GM08714 (cell line): ENCODE results near the gene VDR.

Experiments used
- H3K4me3 ChIP-seq: fragments of 200-500 bp; sonication (Bioruptor generic); 2 replicates; pipeline ENCODE4 v1.5.1; 2014; ENCODE audit warnings: mild to moderate bottlenecking, low read length, inconsistent platforms
- ZNF274 ChIP-seq: IDR thresholded peaks from 2 replicates; pipeline ENCODE4 v1.6.1; 2012; ENCODE audit warnings: mild to moderate bottlenecking, low read depth, low read length

Gene VDR

DNA sequence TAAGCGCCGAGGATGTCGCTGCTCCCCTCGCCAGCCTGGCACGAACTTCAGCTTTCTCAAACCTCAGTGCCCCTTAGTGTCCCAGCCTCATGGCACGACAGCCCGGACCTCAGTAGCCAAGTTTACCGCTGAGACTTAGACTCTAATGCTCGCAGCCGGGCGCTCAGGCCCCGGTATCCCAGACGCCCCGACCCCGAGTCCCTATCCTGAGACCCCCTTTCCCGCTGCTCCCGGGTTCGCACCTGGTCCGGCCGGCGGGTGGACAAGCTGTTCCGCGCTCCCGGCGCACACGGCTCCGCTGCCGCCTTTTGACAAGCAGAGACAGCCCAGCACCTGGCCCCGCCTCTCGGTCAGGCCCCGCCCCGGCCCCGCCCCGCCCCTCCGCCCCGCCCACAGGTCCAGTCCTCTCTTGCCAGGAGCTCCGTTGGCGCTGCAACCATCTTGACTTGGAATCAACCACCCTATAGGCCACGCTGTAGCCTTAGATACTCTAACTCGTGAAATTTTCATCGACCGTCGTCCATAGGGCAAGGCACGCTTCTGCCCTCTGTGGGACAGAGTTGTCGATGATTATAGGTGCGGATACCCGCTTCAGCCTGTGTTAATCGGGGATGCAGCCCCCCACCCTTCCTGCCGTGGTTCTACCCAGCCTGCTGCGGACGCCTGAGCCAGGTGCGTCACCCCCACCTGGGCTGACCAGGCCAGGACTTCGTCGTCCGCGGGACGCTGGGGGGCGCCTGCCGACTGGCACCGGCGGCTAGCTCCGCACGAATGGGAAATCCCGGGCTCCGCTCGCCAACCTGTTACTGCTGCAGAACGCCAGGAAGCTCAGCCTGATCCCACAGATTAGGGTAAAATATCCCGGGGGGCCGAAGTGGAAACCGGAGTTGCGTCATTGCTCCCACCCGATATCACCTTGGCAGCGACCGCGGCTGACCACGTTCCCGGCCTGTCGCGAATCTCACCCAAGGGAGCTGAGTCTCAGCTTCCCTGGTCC, at the start of gene VDR:
Gene VDR (minus strand): TSS at position 282 of the 997 bp plus-strand sequence. CDS start 25,881 bp downstream, outside the sequence.
- TF ChIP-seq ZNF274 = no peak
- H3K4me3 ChIP-seq = peak within 1 kb of the TSS; percentile 66; the same call in 1 of the 2 replicates

DNA sequence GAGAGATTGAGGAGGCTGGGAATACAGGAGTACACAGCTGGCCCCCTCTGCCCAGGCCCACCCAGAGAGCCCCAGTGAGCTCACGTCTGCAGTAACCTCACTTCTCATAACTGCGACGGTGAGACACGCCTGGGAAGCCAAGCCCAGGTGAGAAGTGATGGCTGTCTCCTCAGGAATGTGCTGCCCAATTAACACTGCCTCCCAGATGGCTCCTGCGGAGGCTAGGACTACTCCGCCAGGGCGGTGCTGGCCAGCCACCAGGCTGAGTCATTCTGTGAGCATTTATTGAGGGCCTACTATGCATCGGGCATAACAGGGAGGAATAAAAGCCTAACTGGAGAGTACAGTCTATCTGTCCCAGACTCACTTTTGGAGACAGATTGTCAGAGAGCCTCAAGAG, 49.3 kb upstream of the VDR start:
- TF ChIP-seq ZNF274 = no peak
- no peak overlapping the region for H3K4me3 ChIP-seq

DNA sequence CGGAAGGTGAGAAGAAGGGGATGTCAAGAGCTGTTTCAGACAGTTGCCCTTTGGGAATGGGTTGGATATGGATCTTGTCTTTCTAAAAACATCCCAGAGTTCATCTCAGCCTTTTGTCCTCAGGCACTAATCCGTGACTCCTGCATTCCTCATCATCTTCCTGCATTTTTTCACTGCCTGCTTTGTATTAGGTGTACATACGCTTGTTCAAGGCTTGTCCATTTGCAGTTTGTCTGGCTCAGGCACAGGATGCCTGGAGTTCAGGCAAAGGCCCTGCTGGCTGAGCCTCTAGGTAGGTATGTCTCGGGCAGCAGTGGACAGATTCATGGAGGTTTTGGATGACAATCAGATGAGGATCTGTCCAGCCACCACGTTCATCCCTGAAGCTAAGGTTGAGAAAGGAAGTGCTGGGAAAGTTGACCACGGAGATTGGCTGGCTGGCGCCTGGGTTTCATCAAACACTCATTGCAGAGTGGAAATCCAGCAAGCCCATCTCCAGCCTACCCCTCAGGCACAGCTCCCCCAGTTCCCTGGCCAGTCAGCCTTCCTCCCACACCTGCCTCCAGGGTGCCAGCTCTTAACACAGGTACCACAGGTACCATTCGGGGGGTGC, 46.2 kb upstream of the VDR start:
- no peak overlapping the region for H3K4me3 ChIP-seq
- TF ChIP-seq ZNF274 = no peak

DNA sequence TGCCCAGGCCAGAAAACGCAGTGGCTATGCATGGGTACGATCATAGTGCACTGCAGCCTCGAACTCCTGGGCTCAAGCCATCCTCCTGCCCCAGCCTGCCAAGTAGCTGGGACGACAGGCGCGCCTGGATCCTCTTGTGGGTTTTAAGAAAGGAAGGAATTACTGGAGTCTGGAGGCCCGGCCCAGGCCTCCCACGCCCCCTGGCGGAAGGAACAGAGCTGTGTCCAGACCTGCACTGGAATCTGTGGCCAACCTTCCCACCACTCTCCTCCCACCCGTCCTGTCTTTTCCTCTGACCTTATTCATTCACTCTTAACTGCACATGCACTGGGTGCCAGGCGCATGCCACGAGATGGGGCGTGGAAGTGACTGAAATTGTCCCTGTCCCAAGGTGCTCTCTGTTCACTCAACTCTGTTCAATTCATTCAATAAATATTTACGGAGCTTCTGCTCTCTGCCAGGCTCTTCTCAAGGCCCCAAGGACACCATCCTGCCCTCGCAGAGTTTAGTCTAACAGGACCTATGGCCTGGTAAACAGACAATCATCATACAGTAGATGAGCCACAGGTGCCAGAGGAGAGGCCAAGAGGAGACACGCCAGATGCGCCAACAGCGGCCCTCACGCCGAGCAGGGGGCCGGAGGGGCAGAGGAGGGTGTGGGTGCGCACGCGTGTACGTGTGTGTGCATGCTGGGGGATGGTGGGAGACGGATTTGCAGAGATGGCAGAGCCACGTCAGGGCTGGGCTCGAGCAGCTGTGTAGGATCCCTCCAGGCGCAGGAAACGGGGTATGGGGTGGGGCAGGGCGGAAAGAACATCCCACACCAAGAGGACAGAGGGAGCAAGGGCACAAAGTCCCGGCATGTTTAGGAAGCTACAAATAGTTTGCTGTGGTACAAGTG, 44.9 kb upstream of the VDR start:
- no peak overlapping the region for H3K4me3 ChIP-seq
- TF ChIP-seq ZNF274 = no peak

DNA sequence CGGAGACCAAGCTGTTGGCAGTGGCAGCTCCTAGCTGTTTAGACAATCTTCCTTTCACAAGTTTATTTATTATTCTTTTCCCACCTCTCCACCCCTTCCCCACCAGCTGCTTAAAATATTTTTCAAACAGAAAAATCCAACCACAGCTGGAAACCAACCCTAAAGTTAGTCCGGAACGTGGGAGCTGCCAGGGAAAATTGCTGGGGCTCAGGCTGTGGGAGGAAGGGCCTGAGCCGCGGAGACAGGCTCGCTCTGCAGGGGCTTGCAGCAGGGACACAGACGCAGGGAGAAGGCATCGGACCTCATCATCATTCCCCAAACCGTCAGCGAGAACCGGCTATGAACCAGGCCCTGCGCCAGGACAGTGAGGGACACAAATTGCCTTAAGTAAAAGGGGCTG, 42.5 kb upstream of the VDR start:
- no peak overlapping the region for H3K4me3 ChIP-seq
- no peak for TF ChIP-seq ZNF274

DNA sequence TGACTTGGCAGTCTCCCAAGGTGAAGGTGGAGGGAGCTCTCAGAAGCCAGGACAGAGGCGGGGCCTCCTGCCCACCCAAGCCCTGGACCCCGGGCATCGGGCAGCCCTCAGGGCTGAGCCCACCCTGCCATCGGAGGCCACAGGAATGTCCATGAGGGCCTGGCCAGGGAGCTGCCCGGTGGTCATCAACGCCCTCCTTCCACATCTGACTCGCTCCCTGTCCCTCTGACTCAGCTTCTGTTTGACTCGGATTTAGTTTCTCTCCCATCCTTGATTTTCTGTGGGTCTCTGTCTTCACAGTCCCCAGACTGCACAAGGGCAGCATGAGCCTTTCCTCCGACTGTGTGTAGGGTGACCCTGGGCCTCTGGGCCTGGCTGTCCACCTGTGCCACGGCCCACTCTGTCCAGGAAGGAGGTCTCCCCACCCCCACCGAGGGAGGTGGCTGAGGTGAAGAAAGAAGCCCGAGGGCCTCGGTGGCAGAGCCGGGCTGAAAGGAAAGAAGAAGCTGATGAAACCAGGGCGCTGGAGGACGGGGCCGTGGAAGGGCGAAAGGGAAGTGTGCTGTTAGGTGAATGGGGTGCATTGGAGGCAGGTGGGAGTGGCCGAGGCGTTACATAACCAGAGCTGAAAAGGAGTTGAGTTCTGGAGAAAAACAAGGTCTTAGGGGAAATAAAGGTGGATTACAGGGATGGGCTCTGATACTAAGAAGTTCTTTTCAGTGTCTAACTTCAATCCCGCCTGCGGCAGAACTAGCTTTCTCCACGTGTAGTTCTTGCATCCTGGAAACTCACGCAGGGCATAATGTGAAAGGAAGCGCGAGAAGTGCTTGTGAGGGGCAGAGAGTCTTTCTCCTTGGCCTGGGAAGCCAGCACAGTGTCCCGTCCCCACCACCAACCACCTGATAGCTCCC, 41.9 kb upstream of the VDR start:
- TF ChIP-seq ZNF274 = no peak
- H3K4me3 ChIP-seq = no peak overlapping the region

DNA sequence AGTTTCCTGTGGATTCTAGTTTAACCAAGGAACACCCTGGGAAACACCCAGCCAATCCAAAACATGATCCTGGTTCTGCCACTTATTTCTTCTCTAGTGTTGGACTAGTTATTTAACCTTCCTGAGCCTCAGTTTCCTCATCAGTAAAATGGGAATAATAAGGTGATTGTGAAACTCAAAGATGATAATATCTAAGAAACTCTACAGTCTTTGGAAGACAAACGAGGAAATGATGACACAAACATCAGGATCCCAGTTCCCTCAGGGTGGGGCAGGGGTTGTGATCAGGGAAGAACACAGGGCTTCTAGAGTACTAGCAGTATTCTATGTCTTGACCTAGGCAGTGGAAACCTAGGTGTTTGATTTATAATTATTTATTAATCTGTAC, 40.5 kb upstream of the VDR start:
- TF ChIP-seq ZNF274 = no peak
- no peak overlapping the region for H3K4me3 ChIP-seq

DNA sequence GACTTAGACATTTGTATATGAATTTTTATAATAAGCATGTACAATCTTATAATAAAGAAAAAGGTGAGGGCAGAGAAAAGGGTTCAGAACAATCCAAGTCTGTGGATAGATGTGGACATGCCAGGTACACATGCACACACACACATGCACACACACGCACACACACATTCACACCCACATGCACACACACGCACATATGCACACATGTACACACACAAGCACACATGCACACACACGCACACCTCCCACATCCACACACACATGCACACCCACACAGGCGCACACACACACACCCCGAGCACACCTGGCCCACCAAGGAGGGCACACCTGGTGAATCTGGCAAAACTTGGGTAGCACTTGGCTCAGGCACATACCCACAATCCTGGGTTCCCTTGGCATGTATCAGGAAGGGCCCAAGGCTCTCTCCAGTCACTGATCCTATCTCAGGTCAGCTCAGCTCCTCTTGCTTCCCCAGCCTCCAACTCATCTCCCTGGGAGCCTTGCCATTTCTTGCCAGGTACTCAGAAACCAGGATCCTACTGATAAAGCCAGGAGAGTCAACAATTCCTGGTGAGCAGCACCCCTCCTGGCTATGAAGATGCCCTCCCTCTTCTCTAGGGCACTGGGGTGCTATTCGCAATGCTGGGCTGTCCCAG, 40.0 kb upstream of the VDR start:
- TF ChIP-seq ZNF274 = no peak
- no peak overlapping the region for H3K4me3 ChIP-seq

DNA sequence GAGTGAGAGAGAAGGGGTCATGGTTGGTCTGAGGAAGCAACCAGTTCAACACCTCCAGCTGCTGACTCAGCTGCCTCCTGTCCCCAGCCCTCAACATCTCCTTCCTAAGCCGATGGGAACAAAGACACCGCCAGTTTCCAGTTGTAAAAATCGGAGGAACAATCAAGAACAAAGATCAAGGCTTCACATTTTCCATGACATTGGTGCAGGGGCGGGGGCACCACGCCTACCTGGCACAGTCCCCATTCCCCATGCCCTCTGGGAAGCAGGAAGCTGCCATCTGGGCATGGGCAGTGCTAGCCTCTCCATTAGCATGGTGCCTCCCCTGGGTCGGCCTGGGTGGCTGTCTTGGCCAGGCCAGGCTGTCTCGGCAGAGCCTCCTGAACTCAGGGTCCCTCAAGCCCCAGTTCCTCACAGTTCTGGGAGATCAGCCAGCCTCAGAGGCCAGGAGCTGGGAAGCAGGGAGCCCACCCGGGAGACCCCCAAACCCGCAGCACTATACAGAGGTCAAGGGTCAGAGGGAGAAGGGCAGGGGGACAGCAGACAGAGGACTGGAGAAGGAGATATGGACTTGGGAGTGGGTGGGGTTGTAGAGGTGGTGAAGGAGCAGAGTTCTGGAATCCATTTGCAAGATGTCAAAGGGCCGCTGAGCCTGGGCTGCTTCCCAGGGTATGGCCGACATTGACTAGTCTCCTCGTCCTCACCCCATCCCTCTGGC, 39.0 kb upstream of the VDR start:
- no peak for TF ChIP-seq ZNF274
- no peak overlapping the region for H3K4me3 ChIP-seq

DNA sequence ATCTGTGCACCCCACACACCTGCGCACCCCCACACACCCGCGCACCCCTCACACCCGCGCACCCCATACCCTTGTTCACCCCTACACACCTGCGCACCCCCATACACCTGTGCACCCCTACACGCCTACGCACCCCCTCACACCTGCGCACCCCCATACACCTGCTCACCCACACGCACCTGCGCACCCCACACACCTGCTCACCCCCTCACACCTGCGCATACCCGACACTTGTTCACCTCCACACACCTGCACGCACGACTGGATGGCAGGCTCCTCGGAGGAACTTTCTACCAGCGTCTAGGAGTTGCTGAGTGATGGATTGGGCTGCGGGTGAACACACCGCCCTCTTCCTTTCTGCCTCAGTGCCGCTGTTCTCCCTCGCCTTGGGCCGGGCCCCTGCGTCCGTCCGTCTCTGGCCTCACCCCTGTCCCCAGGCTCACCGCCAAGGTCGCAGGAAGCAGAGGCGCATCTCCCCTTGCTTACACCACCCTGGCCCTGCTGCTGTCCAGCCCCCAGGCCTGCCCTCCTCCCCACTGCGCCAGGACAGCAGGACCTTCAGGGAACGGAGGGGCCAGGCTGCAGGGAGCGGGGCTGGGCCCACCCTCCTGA, 37.9 kb upstream of the VDR start:
- no peak overlapping the region for H3K4me3 ChIP-seq
- TF ChIP-seq ZNF274 = no peak

DNA sequence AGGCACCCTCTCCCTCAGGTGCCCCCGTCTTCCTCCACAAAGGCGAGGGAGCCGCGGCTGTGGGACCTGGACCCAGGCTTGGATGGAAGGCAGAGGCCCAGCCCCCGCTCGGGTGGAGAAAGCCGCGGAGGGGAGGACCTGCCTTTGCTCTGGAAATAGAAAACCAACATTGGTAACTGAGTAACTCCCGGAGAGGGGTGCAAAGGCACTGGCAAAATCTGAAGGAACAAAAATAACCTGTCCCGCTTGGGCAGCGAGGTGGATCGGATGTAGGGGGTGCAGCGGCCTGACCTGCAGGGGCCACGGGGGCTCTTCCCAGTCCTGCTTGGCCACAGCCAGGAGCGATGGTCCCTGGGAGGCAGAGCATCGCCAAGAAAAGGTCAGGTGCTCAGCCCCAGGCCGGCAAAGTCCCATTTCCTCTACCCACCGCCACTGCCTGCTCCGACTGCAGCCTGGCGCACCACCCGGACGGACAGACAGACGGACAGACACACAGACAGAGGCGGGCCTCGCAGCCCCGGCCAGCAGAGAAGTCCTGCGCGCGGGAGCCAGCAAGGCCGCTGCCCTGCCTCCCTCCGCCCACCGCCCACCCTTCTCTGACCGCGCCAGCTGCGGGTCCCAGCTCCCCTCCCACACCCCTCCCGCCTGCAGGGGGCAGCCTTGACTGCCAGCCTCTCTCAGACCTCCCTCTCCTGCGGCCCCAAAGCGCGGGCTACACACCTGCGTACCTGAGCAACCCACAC, 37.2 kb upstream of the VDR start:
- no peak overlapping the region for H3K4me3 ChIP-seq
- TF ChIP-seq ZNF274 = no peak

DNA sequence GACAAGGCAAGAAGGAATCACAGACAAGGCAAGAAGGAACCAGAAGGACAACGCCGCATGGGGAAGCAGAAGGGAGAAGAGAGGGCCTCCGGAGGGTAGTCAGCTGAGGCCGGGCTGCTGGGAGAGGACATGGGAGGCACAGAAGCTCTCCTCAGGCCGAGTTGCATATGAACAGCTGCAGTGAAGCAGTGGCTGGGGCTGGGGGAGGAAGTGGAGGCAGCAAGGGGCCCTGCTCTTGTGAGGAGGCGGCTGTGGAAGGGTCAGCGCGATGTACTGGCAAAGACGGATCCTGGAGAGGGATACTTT, 36.6 kb upstream of the VDR start:
- no peak for TF ChIP-seq ZNF274
- H3K4me3 ChIP-seq = no peak overlapping the region
